SK-N-SH (cell line): ENCODE data around the gene SKIC8. TPM values are rescaled to one million over a fixed set of nuclear protein-coding genes. Genes with fewer than 3 reads are reported as not detected.

ENCODE experiments used
- CTCF ChIA-PET: fragments of 300-600, 350-600 bp; formaldehyde crosslinking; extraction: SDS; loops from one replicate; lab custom pipeline; 2021; lab: Yijun Ruan, JAX
- POLR2A ChIA-PET: fragments of 350-600 bp; sonication (Branson Sonifier 250); formaldehyde crosslinking; extraction: SDS; loops from one replicate; lab custom pipeline; 2020; ENCODE audit warnings: antibody characterized with exemption, inconsistent platforms; lab: Yijun Ruan, JAX
- DNase-seq: peaks from one replicate; pipeline ENCODE4 v3.0.0; 2012
- H2AFZ ChIP-seq: fragments of 200-600 bp; sonication (generic); 2 replicates; pipeline ENCODE4 v1.8.1; 2016; ENCODE audit warnings: antibody characterized with exemption, mild to moderate bottlenecking, low read depth
- H3F3A ChIP-seq: fragments of 200-600 bp; sonication (generic); replicated peaks from 2 replicates; pipeline ENCODE3; 2016; ENCODE audit warnings: antibody characterized with exemption, mild to moderate bottlenecking; ENCODE audit not compliant: insufficient read depth
- H3K27ac ChIP-seq, 2 experiments: fragments of 200-500 bp in 1 of 2; fragments of 200-600 bp in 1 of 2; sonication (Bioruptor generic) in 1 of 2; sonication (generic), shearing (Covaris generic) in 1 of 2; 2 replicates each; pipeline versions ENCODE4 v1.5.1 to v1.6.1; 2014 to 2016; ENCODE audit warnings: low read depth in 2 of 2, inconsistent platforms in 1 of 2, low read length in 1 of 2, mild to moderate bottlenecking in 1 of 2, mixed read lengths in 1 of 2
- H3K27me3 ChIP-seq: fragments of 200-600 bp; sonication (generic), shearing (Covaris generic); 2 replicates; pipeline ENCODE4 v1.6.1; 2016; ENCODE audit warnings: mixed run types; ENCODE audit not compliant: insufficient read depth
- H3K36me3 ChIP-seq, 2 experiments: fragments of 200-500 bp in 1 of 2; fragments of 200-600 bp in 1 of 2; sonication (Bioruptor generic) in 1 of 2; sonication (generic) in 1 of 2; replicated peaks in 1 of 2; 2 replicates each; pipeline versions ENCODE3 to v1.5.1; 2014 to 2016; ENCODE audit warnings: low read length in 1 of 2, mild to moderate bottlenecking in 1 of 2; ENCODE audit not compliant: insufficient read depth in 2 of 2, control insufficient read depth in 1 of 2
- H3K4me1 ChIP-seq, 2 experiments: fragments of 200-500 bp in 1 of 2; fragments of 200-600 bp in 1 of 2; sonication (Bioruptor generic) in 1 of 2; sonication (generic), shearing (Covaris generic) in 1 of 2; 2 replicates each; pipeline versions ENCODE4 v1.5.1 to v1.6.1; 2014 to 2016; ENCODE audit warnings: low read depth in 1 of 2, low read length in 1 of 2, mixed run types in 1 of 2; ENCODE audit not compliant: insufficient read depth in 2 of 2, control insufficient read depth in 1 of 2
- H3K4me2 ChIP-seq: fragments of 200-600 bp; sonication (generic), shearing (Covaris generic); 2 replicates; pipeline ENCODE4 v1.6.1; 2017; ENCODE audit warnings: mixed run types
- H3K4me3 ChIP-seq, 2 experiments: fragments of 200-500 bp in 1 of 2; fragments of 200-600 bp in 1 of 2; sonication (Bioruptor generic) in 1 of 2; sonication (generic), shearing (Covaris generic) in 1 of 2; 2 replicates each; pipeline versions ENCODE4 v1.5.1 to v1.8.1; 2014 to 2016; ENCODE audit warnings: low read depth in 2 of 2, inconsistent platforms in 1 of 2, low read length in 1 of 2, mild to moderate bottlenecking in 1 of 2, mixed read lengths in 1 of 2, moderate library complexity in 1 of 2
- H3K79me2 ChIP-seq: fragments of 200-600 bp; sonication (generic); 2 replicates; pipeline ENCODE4 v1.8.1; 2017; ENCODE audit warnings: mild to moderate bottlenecking; ENCODE audit not compliant: insufficient read depth
- H3K9ac ChIP-seq: fragments of 200-600 bp; sonication (generic); 2 replicates; pipeline ENCODE4 v1.6.1; 2017; ENCODE audit warnings: mixed run types
- H3K9me2 ChIP-seq: fragments of 200-600 bp; sonication (generic); 2 replicates; pipeline ENCODE4 v1.6.1; 2017; ENCODE audit warnings: mixed run types
- H3K9me3 ChIP-seq: fragments of 200-600 bp; sonication (generic); 2 replicates; pipeline ENCODE4 v1.6.1; 2017; ENCODE audit warnings: mixed run types, mild to moderate bottlenecking, moderate library complexity
- H4K20me1 ChIP-seq: fragments of 200-600 bp; sonication (generic); 2 replicates; pipeline ENCODE4 v1.6.1; 2017; ENCODE audit warnings: mild to moderate bottlenecking, mixed run types; ENCODE audit not compliant: insufficient read depth
- GABPA ChIP-seq: IDR thresholded peaks from 2 replicates; pipeline ENCODE4 v1.4.0; 2012; ENCODE audit warnings: low read depth, mild to moderate bottlenecking
- GATA2 ChIP-seq: sonication (generic); formaldehyde crosslinking; IDR thresholded peaks from 2 replicates; pipeline ENCODE4 v1.5.0; 2020; ENCODE audit warnings: mild to moderate bottlenecking, missing genetic modification reagents
- MEF2A ChIP-seq: IDR thresholded peaks from 2 replicates; pipeline ENCODE4 v1.4.0; 2012; ENCODE audit warnings: low read depth, borderline replicate concordance
- NFIC ChIP-seq: IDR thresholded peaks from 2 replicates; pipeline ENCODE4 v1.4.0; 2012; ENCODE audit warnings: borderline replicate concordance
- RCOR1 ChIP-seq: fragments of 150-350 bp; IDR thresholded peaks from 2 replicates; pipeline ENCODE4 v1.6.1; 2017; ENCODE audit warnings: antibody characterized with exemption, low read length
- RXRA ChIP-seq: IDR thresholded peaks from 2 replicates; pipeline ENCODE4 v1.4.0; 2012; ENCODE audit warnings: low read depth, mild to moderate bottlenecking, borderline replicate concordance
- SIN3A ChIP-seq: IDR thresholded peaks from 2 replicates; pipeline ENCODE4 v1.6.1; 2012; ENCODE audit warnings: low read depth, mild to moderate bottlenecking, low read length, moderate library complexity, borderline replicate concordance
- SMC3 ChIP-seq: IDR thresholded peaks from 2 replicates; pipeline ENCODE4 v1.6.1; 2012; ENCODE audit warnings: low read depth, low read length, improper control_type of control experiment
- TAF1 ChIP-seq: IDR thresholded peaks from 2 replicates; pipeline ENCODE4 v1.6.1; 2012; ENCODE audit warnings: low read depth, mild to moderate bottlenecking, low read length, moderate library complexity, borderline replicate concordance
- WGBS: methylation state at CpG from one replicate; pipeline ENCODE4 v1.1.6; 2017; ENCODE audit warnings: low lambda C conversion rate; 5-methylcytosine and 5-hydroxymethylcytosine counted together
- polyA plus RNA-seq, 3 experiments: library from polyadenylated mRNA; depleted of rRNA; stranded (reverse); fragments of >200 nt; gene quantifications; 2 replicates each; pipeline ENCODE4 v1.2.3, GENCODE V29; 2012
- TF ChIP-seq, protein P1 (sequence below): IDR thresholded peaks from 2 replicates; pipeline ENCODE4 v1.4.0; 2012; ENCODE audit warnings: low read depth
- TF ChIP-seq, protein P2 (sequence below): IDR thresholded peaks from 2 replicates; pipeline ENCODE4 v1.6.1; 2012; ENCODE audit warnings: mild to moderate bottlenecking, low read depth, low read length, moderate library complexity
- TF ChIP-seq, protein P3 (sequence below): fragments of 150-350 bp; IDR thresholded peaks from 2 replicates; pipeline ENCODE4 v1.6.1; 2016; ENCODE audit warnings: mild to moderate bottlenecking, low read depth, low read length
- TF ChIP-seq, protein P4 (sequence below): IDR thresholded peaks from 2 replicates; pipeline ENCODE4 v1.4.0; 2012; ENCODE audit warnings: low read depth, borderline replicate concordance

SKIC8 gene
- polyA plus RNA-seq, 1 of the 3 experiments (the other 2 are of a cell fraction) = 78.8 TPM

DNA sequence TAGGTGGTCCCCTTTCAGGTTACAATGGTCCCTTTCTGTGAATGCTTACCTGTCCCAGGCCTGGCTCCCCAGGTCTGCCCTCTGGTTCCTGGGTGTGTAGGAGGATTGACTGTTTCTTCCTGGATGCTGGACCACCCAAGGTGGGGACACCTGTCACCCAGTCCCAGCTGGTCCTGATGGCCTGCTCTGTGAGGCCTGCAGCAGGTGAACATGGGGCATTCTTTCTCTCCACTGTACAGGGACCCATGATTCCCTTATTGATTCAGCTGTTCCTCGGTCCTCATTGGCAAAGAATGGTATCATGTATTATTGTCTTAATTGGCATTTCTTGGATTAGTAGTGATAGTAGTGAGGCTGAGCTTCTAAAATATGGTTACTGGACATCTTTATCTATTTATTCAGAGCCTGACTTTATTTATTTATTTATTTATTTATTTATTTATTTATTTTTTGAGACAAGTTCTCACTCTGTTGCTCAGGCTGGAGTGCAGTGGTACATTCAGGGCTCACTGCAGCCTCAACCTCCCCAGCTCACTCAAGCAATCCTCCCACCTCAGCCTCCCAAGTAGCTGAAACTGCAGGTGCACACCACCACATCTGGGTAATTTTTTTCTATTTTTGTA, 43.9 kb downstream of the SKIC8 start:
- WGBS = 64% methylated on average over 1 of the region's 1 CpG
- Histone ChIP-seq H3K9ac (no peak overlapping the region), H4K20me1 (no peaks in the 10 kb centered on the region), H3K9me2 (no peaks in the 10 kb centered on the region), H3K4me3 (no peak overlapping the region), H3K27ac (no peak overlapping the region), H3F3A (no peaks in the 10 kb centered on the region), H3K27me3 (no peaks in the 10 kb centered on the region), H3K79me2 (no peaks in the 10 kb centered on the region), H3K9me3 (no peaks in the 10 kb centered on the region), H3K4me2 (no peak overlapping the region), H3K4me1 (no peaks in the 10 kb centered on the region), H2AFZ (no peak overlapping the region), H3K36me3 (no peaks in the 10 kb centered on the region)
- ChIA-PET POLR2A (no interaction called here), CTCF (interaction anchor here (0.7 to 5.0 kb wide), 3 partner anchors 10 to 167 kb away, joined by 3 to 32 read pairs (median 3); no protein-coding TSS in a partner anchor)
- no peak for TF ChIP-seq RXRA
- TF ChIP-seq TAF1 = no peak
- TF ChIP-seq NFIC = no peak
- TF ChIP-seq, protein P1, sequence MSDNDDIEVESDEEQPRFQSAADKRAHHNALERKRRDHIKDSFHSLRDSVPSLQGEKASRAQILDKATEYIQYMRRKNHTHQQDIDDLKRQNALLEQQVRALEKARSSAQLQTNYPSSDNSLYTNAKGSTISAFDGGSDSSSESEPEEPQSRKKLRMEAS = no peak
- TF ChIP-seq, protein P2, sequence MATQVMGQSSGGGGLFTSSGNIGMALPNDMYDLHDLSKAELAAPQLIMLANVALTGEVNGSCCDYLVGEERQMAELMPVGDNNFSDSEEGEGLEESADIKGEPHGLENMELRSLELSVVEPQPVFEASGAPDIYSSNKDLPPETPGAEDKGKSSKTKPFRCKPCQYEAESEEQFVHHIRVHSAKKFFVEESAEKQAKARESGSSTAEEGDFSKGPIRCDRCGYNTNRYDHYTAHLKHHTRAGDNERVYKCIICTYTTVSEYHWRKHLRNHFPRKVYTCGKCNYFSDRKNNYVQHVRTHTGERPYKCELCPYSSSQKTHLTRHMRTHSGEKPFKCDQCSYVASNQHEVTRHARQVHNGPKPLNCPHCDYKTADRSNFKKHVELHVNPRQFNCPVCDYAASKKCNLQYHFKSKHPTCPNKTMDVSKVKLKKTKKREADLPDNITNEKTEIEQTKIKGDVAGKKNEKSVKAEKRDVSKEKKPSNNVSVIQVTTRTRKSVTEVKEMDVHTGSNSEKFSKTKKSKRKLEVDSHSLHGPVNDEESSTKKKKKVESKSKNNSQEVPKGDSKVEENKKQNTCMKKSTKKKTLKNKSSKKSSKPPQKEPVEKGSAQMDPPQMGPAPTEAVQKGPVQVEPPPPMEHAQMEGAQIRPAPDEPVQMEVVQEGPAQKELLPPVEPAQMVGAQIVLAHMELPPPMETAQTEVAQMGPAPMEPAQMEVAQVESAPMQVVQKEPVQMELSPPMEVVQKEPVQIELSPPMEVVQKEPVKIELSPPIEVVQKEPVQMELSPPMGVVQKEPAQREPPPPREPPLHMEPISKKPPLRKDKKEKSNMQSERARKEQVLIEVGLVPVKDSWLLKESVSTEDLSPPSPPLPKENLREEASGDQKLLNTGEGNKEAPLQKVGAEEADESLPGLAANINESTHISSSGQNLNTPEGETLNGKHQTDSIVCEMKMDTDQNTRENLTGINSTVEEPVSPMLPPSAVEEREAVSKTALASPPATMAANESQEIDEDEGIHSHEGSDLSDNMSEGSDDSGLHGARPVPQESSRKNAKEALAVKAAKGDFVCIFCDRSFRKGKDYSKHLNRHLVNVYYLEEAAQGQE = no peak
- TF ChIP-seq, protein P3, sequence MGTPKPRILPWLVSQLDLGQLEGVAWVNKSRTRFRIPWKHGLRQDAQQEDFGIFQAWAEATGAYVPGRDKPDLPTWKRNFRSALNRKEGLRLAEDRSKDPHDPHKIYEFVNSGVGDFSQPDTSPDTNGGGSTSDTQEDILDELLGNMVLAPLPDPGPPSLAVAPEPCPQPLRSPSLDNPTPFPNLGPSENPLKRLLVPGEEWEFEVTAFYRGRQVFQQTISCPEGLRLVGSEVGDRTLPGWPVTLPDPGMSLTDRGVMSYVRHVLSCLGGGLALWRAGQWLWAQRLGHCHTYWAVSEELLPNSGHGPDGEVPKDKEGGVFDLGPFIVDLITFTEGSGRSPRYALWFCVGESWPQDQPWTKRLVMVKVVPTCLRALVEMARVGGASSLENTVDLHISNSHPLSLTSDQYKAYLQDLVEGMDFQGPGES = no peak
- TF ChIP-seq MEF2A = no peak
- TF ChIP-seq GATA2 = no peak
- TF ChIP-seq SMC3 = no peak
- TF ChIP-seq RCOR1 = no peak
- no peak for TF ChIP-seq SIN3A
- TF ChIP-seq, protein P4, sequence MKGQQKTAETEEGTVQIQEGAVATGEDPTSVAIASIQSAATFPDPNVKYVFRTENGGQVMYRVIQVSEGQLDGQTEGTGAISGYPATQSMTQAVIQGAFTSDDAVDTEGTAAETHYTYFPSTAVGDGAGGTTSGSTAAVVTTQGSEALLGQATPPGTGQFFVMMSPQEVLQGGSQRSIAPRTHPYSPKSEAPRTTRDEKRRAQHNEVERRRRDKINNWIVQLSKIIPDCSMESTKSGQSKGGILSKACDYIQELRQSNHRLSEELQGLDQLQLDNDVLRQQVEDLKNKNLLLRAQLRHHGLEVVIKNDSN = no peak
- TF ChIP-seq GABPA = no peak
- DNase-seq = no peak
